ENCODE measurements around the gene SDK1. TPM values are rescaled to one million over a fixed set of nuclear protein-coding genes. Genes with fewer than 3 reads are reported as not detected.

Gene SDK1
- polyA plus RNA-seq, 2 of the 4 experiments (the other 2 are of a cell fraction) = 0.12 to 0.28 TPM

GRCh38 chr7:4191046-4191445 is 890.0 kb downstream of the SDK1 start:
- CTCF ChIA-PET = interaction anchor here (1.1 to 1.6 kb wide), 2 partner anchors 11 to 14 kb away, joined by 4 to 5 read pairs; no protein-coding TSS in a partner anchor
- TF ChIP-seq, protein P1, sequence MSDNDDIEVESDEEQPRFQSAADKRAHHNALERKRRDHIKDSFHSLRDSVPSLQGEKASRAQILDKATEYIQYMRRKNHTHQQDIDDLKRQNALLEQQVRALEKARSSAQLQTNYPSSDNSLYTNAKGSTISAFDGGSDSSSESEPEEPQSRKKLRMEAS (IDR thresholded peaks at IDR 0.05) = no peak
- TF ChIP-seq ZNF302 (CRISPR knock-in tag; IDR thresholded peaks at IDR 0.05) = no peak
- TF ChIP-seq POLR2A (IDR thresholded peaks at IDR 0.05; ENCODE audit: low read length) = no peak
- no peak for TF ChIP-seq JUN (IDR thresholded peaks at IDR 0.05)
- TF ChIP-seq, protein P2, sequence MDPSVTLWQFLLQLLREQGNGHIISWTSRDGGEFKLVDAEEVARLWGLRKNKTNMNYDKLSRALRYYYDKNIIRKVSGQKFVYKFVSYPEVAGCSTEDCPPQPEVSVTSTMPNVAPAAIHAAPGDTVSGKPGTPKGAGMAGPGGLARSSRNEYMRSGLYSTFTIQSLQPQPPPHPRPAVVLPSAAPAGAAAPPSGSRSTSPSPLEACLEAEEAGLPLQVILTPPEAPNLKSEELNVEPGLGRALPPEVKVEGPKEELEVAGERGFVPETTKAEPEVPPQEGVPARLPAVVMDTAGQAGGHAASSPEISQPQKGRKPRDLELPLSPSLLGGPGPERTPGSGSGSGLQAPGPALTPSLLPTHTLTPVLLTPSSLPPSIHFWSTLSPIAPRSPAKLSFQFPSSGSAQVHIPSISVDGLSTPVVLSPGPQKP (IDR thresholded peaks at IDR 0.05; ENCODE audit: low read depth, low read length) = no peak
- TF ChIP-seq USF2 (IDR thresholded peaks at IDR 0.05) = no peak
- no peak for TF ChIP-seq EHF (CRISPR knock-in tag; IDR thresholded peaks at IDR 0.05)
- TF ChIP-seq ATOH8 (CRISPR knock-in tag; IDR thresholded peaks at IDR 0.05; ENCODE audit: low read depth) = no peak
- no peak for TF ChIP-seq EP300 (IDR thresholded peaks at IDR 0.05)
- 68% methylated on average over 10 of the region's 19 CpGs for WGBS (ENCODE audit: missing lambda C conversion rate)
- FAIRE-seq (no peak), ATAC-seq (0 out of 6 replicates have a peak, but pooled peaks of 1 of the 2 experiments have one; percentile 43), DNase-seq (ENCODE audit: low read depth in 1 of 2, low spot score in 1 of 2) (no peak)
- Histone ChIP-seq H3K27ac (no peak overlapping the region), H3K4me2 (no peak overlapping the region), H3K9me3 (no peaks in the 10 kb centered on the region), H3K4me3 (no peak overlapping the region), H3K4me1 (no peaks in the 10 kb centered on the region)
- POLR2A ChIA-PET = no interaction called here

GRCh38 chr7:4191525-4191924 is 890.5 kb downstream of the SDK1 start:
- H3K9me3 ChIP-seq = no peaks in the 10 kb centered on the region
- 75% methylated on average over 12 of the region's 14 CpGs for WGBS (ENCODE audit: missing lambda C conversion rate)
- TF ChIP-seq CBX2 (IDR thresholded peaks at IDR 0.05; ENCODE audit: borderline replicate concordance, low read depth) (no peak), RAD21 (conservative IDR thresholded peaks at IDR 0.05 in 1 of 2, IDR thresholded peaks at IDR 0.05 in 1 of 2) (no peak), REST (IDR thresholded peaks at IDR 0.05) (no peak), JUNB (IDR thresholded peaks at IDR 0.05) (no peak), MAZ (IDR thresholded peaks at IDR 0.05; ENCODE audit: borderline replicate concordance, low read depth, low read length) (no peak), HDAC2 (IDR thresholded peaks at IDR 0.05) (no peak), KDM5A (IDR thresholded peaks at IDR 0.05) (no peak), RFX5 (IDR thresholded peaks at IDR 0.05) (no peak), RCOR1 (IDR thresholded peaks at IDR 0.05; ENCODE audit: low read depth, low read length) (no peak), EHMT2 (IDR thresholded peaks at IDR 0.05; ENCODE audit: low read depth) (no peak), HOXB13 (CRISPR knock-in tag; IDR thresholded peaks at IDR 0.05; ENCODE audit: low read depth) (no peak), CHD2 (IDR thresholded peaks at IDR 0.05; ENCODE audit: low read length, partially characterized antibody) (no peak), FOXS1 (CRISPR knock-in tag; IDR thresholded peaks at IDR 0.05) (no peak), CHD4 (IDR thresholded peaks at IDR 0.05; ENCODE audit: borderline replicate concordance) (no peak), CBX8 (IDR thresholded peaks at IDR 0.05) (no peak), SMC3 (IDR thresholded peaks at IDR 0.05) (no peak)
- FAIRE-seq (no peak), DNase-seq (ENCODE audit: low read depth in 1 of 2, low spot score in 1 of 2) (no peak), ATAC-seq (no peak)
- ChIA-PET CTCF (interaction anchor here (1.1 to 1.5 kb wide), 2 partner anchors 11 to 17 kb away, joined by 3 to 4 read pairs; no protein-coding TSS in a partner anchor), POLR2A (no interaction called here)
- H3K4me1 ChIP-seq = no peaks in the 10 kb centered on the region
- H3K4me2 ChIP-seq = no peak overlapping the region
- no peak overlapping the region for H3K27ac ChIP-seq
- H3K4me3 ChIP-seq = no peak overlapping the region

All from A549 (cell line).